MM.1S (cell line): ENCODE measurements around the gene EP300.

ENCODE experiments used
- DNase-seq: peaks from one replicate; pipeline ENCODE4 v3.0.0-alpha.2; 2015
- H2AFZ ChIP-seq: fragments of 300-600 bp; sonication (generic); 2 replicates; pipeline ENCODE4 v1.6.0; 2016; ENCODE audit warnings: antibody characterized with exemption, low read length
- H3F3A ChIP-seq: fragments of 300-600 bp; sonication (generic); 2 replicates; pipeline ENCODE4 v1.6.1; 2016; ENCODE audit warnings: mild to moderate bottlenecking, antibody characterized with exemption, low read length, moderate library complexity, mixed read lengths; ENCODE audit not compliant: insufficient read depth
- H3K27ac ChIP-seq: fragments of 300-600 bp; sonication (generic); 2 replicates; pipeline ENCODE4 v1.5.1; 2016; ENCODE audit warnings: mild to moderate bottlenecking, low read length
- H3K27me3 ChIP-seq: fragments of 300-600 bp; sonication (generic); replicated peaks from 2 replicates; pipeline ENCODE4 v1.6.0; 2016; ENCODE audit warnings: low read length; ENCODE audit not compliant: insufficient read depth
- H3K36me3 ChIP-seq: fragments of 300-600 bp; sonication (generic); replicated peaks from 2 replicates; pipeline ENCODE4 v1.6.1; 2016; ENCODE audit warnings: mild to moderate bottlenecking, low read length, mixed read lengths; ENCODE audit not compliant: insufficient read depth
- H3K4me1 ChIP-seq: fragments of 300-600 bp; sonication (generic); 2 replicates; pipeline ENCODE4 v1.6.1; 2016; ENCODE audit warnings: low read length, mixed read lengths
- H3K4me2 ChIP-seq: fragments of 300-600 bp; sonication (generic); 2 replicates; pipeline ENCODE4 v1.6.0; 2016; ENCODE audit warnings: low read depth, low read length
- H3K4me3 ChIP-seq: fragments of 300-600 bp; sonication (generic); 2 replicates; pipeline ENCODE4 v1.5.1; 2016; ENCODE audit warnings: low read length, mixed read lengths
- H3K79me2 ChIP-seq: fragments of 300-600 bp; sonication (generic); 2 replicates; pipeline ENCODE4 v1.6.1; 2016; ENCODE audit warnings: mixed run types, low read length, mixed read lengths
- H3K9ac ChIP-seq: fragments of 300-600 bp; sonication (generic); 2 replicates; pipeline ENCODE4 v1.6.1; 2016; ENCODE audit warnings: low read length, mixed read lengths
- H3K9me2 ChIP-seq: fragments of 300-600 bp; sonication (generic); replicated peaks from 2 replicates; pipeline ENCODE4 v1.6.1; 2016; ENCODE audit warnings: mild to moderate bottlenecking, low read length, mixed read lengths; ENCODE audit not compliant: insufficient read depth
- H3K9me3 ChIP-seq: fragments of 300-600 bp; sonication (generic); replicated peaks from 2 replicates; pipeline ENCODE4 v1.6.1; 2016; ENCODE audit warnings: mild to moderate bottlenecking, low read length, mixed read lengths; ENCODE audit not compliant: insufficient read depth
- H4K20me1 ChIP-seq: fragments of 300-600 bp; sonication (generic); 2 replicates; pipeline ENCODE4 v1.6.1; 2016; ENCODE audit warnings: mild to moderate bottlenecking, low read length, moderate library complexity, mixed read lengths; ENCODE audit not compliant: insufficient read depth
- EZH2 ChIP-seq: fragments of 300-600 bp; sonication (generic); optimal IDR thresholded peaks from 2 replicates; pipeline ENCODE3; 2017; ENCODE audit warnings: low read depth, mild to moderate bottlenecking, antibody characterized with exemption, low read length, mixed read lengths
- EZH2phosphoT487 ChIP-seq: fragments of 300-600 bp; sonication (generic); IDR thresholded peaks from 2 replicates; pipeline ENCODE4 v1.6.1; 2018; ENCODE audit warnings: antibody characterized with exemption, low read length
- TF ChIP-seq, protein P1 (sequence below): fragments of 300-600 bp; sonication (generic); IDR thresholded peaks from 2 replicates; pipeline ENCODE4 v1.5.1; 2016; ENCODE audit warnings: antibody characterized with exemption, low read length, mixed read lengths

The EP300 gene

DNA sequence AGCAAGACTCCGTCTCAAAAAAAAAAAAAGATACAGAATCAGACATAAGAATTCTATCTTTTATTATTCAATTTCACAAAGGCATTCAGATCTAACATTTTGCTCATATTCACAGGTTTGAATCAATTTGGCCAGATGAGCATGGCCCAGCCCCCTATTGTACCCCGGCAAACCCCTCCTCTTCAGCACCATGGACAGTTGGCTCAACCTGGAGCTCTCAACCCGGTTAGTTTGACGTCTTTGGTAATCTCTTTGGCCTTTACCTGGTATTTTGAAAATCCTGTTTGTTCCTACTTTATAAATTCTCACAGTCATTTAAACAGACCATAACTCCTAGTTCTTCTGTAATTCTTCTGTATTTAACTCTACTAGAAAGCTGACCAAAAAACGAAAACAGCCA, 55.3 kb downstream of the EP300 start:
- H3K27me3 ChIP-seq: no peaks in the 10 kb centered on the region
- no peaks in the 10 kb centered on the region for H3K4me1 ChIP-seq
- no peak overlapping the region for H3K4me2 ChIP-seq
- no peaks in the 10 kb centered on the region for H3F3A ChIP-seq
- no peak for TF ChIP-seq EZH2phosphoT487
- TF ChIP-seq EZH2: no peak
- TF ChIP-seq, protein P1, sequence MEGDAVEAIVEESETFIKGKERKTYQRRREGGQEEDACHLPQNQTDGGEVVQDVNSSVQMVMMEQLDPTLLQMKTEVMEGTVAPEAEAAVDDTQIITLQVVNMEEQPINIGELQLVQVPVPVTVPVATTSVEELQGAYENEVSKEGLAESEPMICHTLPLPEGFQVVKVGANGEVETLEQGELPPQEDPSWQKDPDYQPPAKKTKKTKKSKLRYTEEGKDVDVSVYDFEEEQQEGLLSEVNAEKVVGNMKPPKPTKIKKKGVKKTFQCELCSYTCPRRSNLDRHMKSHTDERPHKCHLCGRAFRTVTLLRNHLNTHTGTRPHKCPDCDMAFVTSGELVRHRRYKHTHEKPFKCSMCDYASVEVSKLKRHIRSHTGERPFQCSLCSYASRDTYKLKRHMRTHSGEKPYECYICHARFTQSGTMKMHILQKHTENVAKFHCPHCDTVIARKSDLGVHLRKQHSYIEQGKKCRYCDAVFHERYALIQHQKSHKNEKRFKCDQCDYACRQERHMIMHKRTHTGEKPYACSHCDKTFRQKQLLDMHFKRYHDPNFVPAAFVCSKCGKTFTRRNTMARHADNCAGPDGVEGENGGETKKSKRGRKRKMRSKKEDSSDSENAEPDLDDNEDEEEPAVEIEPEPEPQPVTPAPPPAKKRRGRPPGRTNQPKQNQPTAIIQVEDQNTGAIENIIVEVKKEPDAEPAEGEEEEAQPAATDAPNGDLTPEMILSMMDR: no peak
- no peaks in the 10 kb centered on the region for H4K20me1 ChIP-seq
- no peaks in the 10 kb centered on the region for H3K9me2 ChIP-seq
- no peak overlapping the region for H3K4me3 ChIP-seq
- no peaks in the 10 kb centered on the region for H3K9me3 ChIP-seq
- no peak for DNase-seq
- no peak overlapping the region for H3K9ac ChIP-seq
- peaks cover 21% of the 10 kb centered on the region for H3K36me3 ChIP-seq
- H2AFZ ChIP-seq: no peak overlapping the region
- H3K27ac ChIP-seq: no peak overlapping the region
- H3K79me2 ChIP-seq: peaks cover 8% of the 10 kb centered on the region; the same call in 1 of the 2 replicates

DNA sequence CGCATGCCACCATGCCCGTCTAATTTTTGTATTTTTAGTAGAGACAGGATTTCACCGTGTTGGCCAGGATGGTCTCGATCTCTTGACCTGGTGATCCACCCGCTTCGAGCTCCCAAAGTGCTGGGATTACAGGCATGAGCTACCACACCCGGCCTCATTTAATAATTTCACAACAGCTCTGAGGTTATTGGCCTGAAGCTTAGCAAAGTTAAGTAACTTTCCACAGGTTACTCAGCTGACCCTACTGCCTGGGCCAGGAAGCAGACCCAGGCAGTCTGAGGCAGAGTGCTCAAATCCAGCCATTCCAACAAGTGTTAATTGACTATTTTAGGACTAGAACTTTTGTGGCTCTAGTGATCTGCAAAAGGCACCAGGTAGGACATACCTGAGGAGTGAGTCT, 60.5 kb downstream of the EP300 start:
- H4K20me1 ChIP-seq: no peaks in the 10 kb centered on the region
- no peak for TF ChIP-seq EZH2phosphoT487
- TF ChIP-seq, protein P1: no peak
- no peak for TF ChIP-seq EZH2
- H3K79me2 ChIP-seq: peaks cover 3% of the 10 kb centered on the region; the same call in 1 of the 2 replicates
- H3K27ac ChIP-seq: no peak overlapping the region
- no peaks in the 10 kb centered on the region for H3F3A ChIP-seq
- H3K27me3 ChIP-seq: no peaks in the 10 kb centered on the region
- no peak overlapping the region for H3K4me2 ChIP-seq
- H3K4me1 ChIP-seq: no peaks in the 10 kb centered on the region
- no peaks in the 10 kb centered on the region for H3K9me3 ChIP-seq
- DNase-seq: no peak
- no peak overlapping the region for H3K4me3 ChIP-seq
- H2AFZ ChIP-seq: no peak overlapping the region
- H3K9me2 ChIP-seq: no peaks in the 10 kb centered on the region
- H3K9ac ChIP-seq: no peak overlapping the region
- peaks cover 32% of the 10 kb centered on the region for H3K36me3 ChIP-seq

DNA sequence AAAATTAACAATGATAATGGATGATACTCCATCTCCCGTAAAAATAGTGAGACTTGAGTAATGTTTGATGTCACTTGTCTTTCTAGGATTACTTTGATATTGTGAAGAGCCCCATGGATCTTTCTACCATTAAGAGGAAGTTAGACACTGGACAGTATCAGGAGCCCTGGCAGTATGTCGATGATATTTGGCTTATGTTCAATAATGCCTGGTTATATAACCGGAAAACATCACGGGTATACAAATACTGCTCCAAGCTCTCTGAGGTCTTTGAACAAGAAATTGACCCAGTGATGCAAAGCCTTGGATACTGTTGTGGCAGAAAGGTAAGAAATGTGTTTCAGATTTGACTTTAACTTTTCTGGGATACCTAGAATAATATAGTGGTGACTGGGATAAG, 64.7 kb downstream of the EP300 start:
- no peak overlapping the region for H3K9ac ChIP-seq
- H3K27me3 ChIP-seq: no peaks in the 10 kb centered on the region
- H3K4me2 ChIP-seq: no peak overlapping the region
- TF ChIP-seq EZH2phosphoT487 (no peak), EZH2 (no peak)
- TF ChIP-seq, protein P1: no peak
- H3K9me3 ChIP-seq: no peaks in the 10 kb centered on the region
- no peak overlapping the region for H3K27ac ChIP-seq
- no peaks in the 10 kb centered on the region for H3K4me1 ChIP-seq
- H3K4me3 ChIP-seq: no peak overlapping the region
- H3K36me3 ChIP-seq: peaks cover 32% of the 10 kb centered on the region
- no peak overlapping the region for H2AFZ ChIP-seq
- H4K20me1 ChIP-seq: no peaks in the 10 kb centered on the region
- peaks cover 9% of the 10 kb centered on the region for H3K79me2 ChIP-seq
- no peaks in the 10 kb centered on the region; the same call in 1 of the 2 replicates for H3F3A ChIP-seq
- no peaks in the 10 kb centered on the region for H3K9me2 ChIP-seq
- no peak for DNase-seq
